ENCODE measurements around the gene TCF23.
"Not testable (repeated sequence)": the region's sequence is repeated elsewhere in the genome, so short reads cannot be mapped to it uniquely, and the experiment has no call there.

The TCF23 gene

GRCh38 chr2:27155069-27155520 lies 6.3 kb downstream of the TCF23 start:
- no peak for DNase-seq

DNA sequence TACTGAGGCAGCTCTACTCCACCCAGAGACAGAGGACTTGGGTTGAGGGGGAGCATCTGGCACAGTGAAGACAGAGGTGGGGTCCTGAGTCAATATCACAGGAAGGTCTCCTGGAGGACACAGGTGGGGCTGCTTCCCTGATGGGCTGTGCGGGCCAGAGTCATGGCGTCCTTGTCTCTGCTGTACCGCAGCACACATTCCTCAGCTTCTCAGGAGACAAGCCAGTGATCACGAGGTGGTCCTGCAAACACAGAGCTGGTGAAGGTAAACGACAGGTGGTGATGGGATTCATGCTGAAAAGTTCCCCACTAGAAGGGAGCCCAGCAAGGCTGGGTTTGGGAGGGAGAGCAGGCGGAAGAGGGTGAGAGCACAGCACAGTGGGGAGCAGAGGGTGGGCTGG lies 9.7 kb downstream of the TCF23 start:
- DNase-seq: no peak

GRCh38 chr2:27159271-27159670 lies 10.5 kb downstream of the TCF23 start:
- DNase-seq: no peak

DNA sequence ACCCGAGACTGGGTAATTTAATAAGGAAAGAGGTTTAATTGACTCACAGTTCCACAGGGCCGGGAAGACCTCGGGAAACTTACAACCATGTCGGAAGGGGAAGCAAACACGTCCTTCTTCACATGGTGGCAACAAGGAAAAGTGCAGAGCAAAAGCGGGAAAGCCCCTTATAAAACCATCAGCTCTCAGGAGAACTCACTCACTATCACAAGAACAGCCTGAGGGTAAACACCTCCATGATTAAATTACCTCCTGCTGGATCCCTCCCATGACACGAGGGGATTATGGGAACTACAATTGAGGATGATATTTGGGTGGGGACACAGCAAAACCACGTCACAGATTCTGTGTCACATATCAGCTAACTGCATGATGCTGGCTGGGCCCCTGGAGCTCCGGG lies 11.4 kb downstream of the TCF23 start:
- no peak for DNase-seq

DNA sequence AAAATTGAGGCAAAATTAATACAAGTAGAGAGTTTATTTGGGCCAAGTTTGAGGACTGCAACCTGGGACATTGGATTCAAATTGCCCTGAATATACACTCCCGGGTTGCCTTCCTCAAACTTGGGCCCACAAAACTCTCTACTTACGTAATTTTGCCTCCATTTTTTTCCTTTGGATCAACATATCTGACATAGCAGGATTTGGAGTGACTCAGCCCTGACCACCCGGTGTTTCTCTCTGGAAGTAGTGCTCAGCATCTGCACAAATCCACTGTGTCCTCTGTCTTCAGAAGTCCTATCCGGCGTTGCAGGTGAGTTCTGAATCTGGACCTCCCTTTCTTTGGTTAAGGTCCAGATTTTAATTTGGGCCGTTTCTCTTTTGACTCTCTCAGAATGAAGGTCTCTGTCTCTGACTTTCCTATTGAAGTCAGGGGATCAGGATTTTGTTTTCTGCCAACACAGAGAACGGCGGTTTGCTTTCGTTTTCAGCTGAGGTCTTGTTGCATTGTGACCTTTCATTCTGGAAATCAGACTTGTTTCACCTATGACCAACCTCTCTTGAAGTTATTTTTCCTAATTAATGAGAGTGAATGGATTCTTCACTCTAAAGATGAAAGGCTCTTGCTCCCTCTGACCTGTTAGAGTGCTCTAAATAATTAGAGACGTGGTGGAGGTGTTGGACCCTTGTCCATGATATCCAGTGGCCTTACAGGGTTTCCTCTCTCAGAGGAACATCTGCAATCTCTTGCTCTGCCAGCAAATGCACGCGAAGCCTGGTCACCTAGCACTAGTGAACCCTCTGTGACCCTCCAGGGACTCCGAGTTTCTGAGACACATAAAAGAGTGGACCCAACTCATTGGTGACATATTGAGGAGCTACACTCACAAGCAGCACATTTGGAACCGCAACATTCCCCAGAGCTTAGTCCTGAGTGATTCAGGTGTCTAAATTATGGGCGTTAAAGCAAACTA lies 13.6 kb downstream of the TCF23 start:
- peak; percentile 21 for DNase-seq

GRCh38 chr2:27164960-27165763 lies 16.4 kb downstream of the TCF23 start:
- no peak for DNase-seq

- no peak for DNase-seq
Observed at GRCh38 chr2:27170581-27171337, 22.0 kb downstream of the TCF23 start.

DNA sequence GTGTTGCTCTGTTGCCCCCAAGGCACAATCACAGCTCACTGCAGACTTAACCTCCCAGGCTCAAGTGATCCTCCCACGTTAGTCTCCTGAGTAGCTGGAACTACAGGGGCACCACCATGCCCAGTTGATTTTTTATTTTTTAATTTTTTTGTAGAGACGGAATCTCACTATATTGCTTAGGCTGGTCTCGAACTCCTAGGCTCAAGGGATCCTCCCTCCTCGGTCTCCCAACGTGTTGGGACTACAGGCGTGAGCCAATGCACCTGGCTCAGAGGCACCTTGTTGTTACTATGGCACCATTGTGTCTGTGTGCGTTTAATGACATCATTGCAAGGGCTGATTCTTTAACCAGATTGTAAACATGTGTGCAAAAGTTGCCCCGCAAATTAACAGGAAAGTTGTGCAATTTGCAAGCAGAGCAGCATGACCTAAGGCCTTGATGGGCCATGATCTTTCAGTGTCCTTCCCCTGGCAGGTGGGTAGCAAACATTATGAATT lies 22.6 kb downstream of the TCF23 start:
- DNase-seq: no peak

GRCh38 chr2:27174638-27175037 lies 25.8 kb downstream of the TCF23 start:
- no peak for DNase-seq

DNA sequence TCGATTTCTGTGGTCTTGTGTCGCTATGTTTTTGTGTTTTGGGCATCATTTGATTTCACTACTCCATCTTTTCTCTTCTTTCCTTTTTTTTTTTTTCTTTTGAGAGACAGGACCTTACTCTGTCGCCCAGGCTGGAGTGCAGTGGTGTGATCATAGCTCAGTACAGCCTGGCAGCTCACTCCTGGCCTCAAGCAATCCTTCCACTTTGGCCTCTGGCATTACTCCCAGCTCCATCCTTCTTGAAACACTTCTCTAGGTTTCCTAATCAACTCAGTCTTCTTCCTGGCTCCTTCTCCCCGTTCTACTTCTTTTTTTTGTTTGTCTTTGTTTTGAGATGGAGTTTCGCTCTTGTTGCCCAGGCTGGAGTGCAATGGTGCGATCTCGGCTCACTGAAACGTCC lies 26.5 kb downstream of the TCF23 start:
- DNase-seq: no peak

DNA sequence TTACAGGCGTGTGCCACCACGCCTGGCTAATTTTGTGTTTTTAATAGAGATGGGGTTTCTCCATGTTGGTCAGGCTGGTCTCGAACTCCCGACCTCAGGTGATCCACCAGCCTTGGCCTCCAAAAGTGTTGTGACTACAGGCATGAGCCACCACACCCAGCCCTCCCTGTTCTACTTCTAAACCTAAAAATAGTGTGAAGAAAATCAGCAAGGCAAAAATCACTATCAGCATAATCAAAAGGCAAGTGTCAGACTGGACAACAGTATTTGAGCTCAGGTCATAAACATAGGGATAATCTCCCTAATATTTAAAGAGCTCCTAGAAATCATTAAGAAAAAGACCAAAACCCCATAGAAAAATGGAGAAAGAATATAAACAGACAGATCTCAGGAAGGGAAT lies 27.0 kb downstream of the TCF23 start:
- DNase-seq: not testable (repeated sequence)

GRCh38 chr2:27177441-27178351 lies 28.9 kb downstream of the TCF23 start:
- no peak for DNase-seq

- DNase-seq: no peak
Observed at GRCh38 chr2:27178469-27178868, 29.7 kb downstream of the TCF23 start.

DNA sequence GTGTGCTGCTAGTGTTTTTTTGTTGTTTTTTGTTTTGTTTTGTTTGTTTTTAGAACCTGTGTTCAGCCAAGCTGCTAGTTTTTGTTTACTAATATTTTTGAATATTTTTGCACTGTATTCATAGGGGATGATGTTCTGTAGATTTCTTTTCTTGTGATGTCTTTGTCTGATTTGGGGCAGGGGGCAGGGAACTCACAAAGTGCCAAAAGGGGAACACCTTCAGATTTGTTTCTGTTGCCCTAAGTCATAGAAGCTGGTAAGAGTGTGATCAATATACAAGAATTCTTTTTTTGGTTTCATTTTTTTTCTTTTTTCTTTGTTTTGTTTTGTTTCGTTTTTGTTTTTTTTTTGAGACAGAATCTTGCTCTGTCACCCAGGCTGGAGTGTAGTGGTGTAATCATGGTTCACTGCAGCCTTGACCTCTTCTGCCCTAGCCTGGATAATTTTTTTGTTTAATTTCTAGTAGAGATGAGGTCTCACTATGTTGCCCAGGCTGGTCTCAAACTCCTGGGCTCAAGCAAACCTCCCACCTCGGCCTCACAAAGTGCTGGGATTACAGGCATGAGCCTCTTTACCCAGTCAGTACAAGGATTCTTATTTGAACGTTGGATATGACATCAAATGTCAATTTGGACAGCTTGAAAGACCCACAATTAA lies 30.7 kb downstream of the TCF23 start:
- no peak for DNase-seq

- peak; percentile 68 for DNase-seq
Observed at GRCh38 chr2:27182346-27182745, 33.5 kb downstream of the TCF23 start.

GRCh38 chr2:27184115-27184514 lies 35.3 kb downstream of the TCF23 start:
- no peak for DNase-seq

- DNase-seq: peak; percentile 67
Observed at GRCh38 chr2:27185331-27186026, 36.7 kb downstream of the TCF23 start.

DNA sequence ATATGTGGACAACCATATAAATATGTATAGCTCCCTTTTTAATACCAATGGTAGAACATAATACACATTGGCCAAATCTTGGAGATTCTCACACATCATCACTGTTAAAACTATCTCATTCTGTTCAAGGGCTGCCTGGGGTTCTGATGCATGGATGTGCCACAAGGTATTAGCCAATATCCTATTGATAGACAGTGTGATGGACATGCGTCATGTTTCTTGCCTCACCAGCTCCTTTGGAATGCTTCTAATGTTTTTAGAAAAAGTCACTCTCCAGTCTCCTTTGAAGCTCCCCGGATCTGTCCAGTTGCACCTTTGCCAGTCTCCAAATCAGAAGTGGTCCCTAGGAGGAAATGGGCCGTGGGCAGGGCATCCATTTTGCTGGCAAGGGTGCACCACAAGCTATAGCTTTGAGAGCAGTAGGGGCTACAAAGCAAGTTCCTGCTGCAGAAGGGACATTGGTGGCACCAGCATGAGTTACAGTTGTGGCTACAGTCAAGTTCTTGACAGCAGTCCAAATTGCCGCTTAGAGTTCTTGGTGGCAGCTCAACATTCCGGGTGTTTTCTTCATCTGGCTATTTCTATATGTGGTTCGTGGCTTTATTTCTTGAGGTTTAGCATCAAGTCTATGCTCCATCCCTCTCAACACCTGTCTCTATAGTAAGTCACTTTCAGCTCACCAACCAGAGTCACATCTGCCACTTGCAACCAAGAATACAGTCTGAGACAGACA lies 38.0 kb downstream of the TCF23 start:
- DNase-seq: no peak

GRCh38 chr2:27189989-27190388 lies 41.2 kb downstream of the TCF23 start:
- no peak for DNase-seq
